GM21381 (cell line): ENCODE results near the gene INPP5J.
"Not testable (repeated sequence)": the region's sequence is repeated elsewhere in the genome, so short reads cannot be mapped to it uniquely, and the experiment has no call there.

ENCODE experiments used
- ATAC-seq: cut with Tn5 transposase; IDR thresholded peaks from one replicate; pipeline ENCODE4 v1.9.1; 2021; ENCODE audit warnings: mild to moderate bottlenecking, moderate library complexity; ENCODE audit not compliant: unreplicated experiment

INPP5J gene

GRCh38 chr22:31099841-31100761, 22.7 kb upstream of the INPP5J start:
- no peak for ATAC-seq

GRCh38 chr22:31100762-31101525, 21.8 kb upstream of the INPP5J start:
- no peak for ATAC-seq

DNA sequence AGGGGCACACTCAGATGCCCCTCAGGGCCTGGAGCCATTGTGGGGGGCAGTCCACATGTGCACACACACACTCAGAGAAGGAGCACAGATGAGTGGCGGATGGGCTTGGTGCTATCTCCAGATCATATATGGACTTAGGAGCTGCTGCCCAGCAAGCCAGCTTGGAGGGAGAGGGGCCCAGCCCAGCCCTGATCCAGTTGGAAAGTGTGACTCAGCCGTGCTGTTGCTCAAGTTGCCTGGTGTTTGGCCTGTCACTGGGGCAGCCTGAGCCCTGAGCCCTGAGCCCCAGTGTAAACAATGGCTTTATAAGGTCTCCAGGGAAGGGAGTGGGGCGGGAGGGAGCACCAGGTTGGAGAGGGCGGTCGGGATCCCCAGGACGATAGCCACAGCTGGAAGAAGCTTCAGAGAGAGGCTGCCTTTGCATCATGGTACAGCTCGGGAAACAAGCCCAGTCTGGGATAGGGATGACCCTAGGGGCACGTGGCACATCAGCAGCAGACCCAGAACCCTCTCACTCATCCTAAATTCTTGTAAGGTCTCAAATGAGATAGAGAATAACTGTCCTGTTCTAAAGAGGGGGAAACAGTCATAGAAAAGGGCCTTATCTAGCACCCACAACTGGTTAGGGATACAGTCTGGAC, 20.2 kb upstream of the INPP5J start:
- no peak for ATAC-seq

DNA sequence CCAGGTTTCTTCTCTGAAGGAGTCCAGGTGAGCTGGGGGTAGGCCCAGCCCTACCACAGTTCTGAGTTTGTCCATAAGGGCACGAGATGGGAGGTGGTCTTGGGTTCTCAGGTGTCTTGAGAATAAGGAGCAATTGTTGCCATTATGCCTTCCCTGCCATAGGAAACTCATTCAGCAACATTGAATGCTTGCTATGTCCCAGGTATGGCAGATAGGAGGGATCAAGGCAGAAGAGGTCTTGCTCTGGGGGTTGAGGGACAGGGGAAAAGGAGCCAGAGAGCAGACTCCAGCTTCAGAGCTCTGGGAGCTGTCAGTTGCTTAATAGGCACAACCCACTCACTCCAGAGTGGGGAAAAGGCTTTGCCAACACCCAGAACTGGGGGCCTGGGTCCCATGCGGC, 19.7 kb upstream of the INPP5J start:
- no peak for ATAC-seq

- no peak for ATAC-seq
These were observed 18.7 kb upstream of the INPP5J start for GRCh38 chr22:31103899-31104694.

DNA sequence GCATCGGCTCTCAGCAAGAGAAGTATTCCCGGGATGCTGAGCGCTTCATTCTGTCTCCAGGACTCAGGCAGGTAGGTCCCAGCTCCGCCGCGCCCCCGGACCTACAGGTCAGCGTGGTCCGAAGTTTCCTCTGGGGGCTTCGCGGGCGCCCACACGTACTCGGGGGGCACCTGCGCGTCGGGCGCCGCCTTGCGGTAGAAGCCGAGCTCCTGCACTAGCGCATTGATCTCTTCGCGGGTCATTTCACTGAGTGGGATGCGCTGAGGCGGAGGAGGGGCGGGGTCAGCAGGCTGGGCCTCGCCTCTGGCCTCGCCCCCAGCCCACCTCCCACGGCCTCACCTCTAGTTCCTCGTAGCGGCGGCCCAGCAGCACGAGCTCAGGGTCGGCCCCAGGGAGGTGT, 17.9 kb upstream of the INPP5J start:
- ATAC-seq = no peak

DNA sequence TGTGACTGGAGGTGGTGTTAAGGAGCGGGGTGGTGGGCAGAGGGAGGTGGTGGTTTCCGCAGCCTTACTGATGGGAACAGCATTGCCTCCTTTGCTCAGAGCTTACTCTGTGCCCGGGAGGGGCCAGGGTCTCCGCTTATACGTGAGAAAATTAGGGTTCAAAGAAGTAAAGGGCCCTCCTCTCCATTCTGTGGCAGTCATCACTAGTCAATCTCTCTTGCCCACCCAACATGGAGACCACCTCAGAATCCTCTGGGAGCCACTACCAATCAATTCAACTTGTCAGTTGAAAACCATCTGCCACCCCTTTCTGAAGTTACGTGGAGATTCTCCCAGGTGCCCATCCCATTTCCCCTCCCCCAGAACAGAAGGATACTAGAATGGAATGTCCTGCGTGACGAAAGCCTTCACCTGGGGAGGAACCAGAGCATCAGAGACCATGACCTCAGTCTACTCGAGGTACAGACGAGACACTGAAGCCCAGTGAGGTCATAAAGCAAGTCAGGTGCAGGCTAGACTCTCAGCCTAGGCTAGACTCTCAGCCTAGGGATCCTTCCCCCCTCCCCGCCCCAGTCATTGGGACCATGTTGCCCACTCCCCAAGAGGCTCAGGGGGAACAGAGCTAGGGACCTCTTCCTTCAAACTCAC, 17.4 kb upstream of the INPP5J start:
- no peak for ATAC-seq

DNA sequence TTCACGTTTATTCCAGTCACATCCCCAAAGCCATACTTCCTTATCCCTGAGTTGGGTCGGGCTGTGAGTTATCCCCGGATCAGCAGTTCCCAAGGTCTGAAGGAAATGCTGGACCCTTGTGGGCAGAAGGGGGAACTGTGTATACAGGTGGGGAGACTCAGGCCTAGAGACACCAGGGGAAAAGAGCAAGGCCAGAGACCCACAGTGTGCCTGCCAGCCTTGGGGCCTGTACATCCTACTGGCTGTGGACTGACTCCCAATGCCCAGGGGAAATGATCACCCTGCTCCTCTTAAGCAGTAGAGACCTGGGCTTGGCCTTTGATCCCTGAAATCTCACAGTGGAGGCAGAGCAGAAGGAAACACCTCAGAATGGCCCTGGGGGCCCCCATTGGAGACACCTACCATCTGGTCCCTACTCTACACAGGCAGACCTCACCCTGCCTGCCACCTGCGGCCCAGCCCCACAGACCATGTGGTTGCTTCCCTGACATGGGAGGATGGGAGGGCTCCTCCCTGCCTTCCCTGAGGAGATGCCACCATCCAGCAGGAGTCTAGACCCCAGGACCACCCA, 16.7 kb upstream of the INPP5J start:
- no peak for ATAC-seq

GRCh38 chr22:31106731-31107177, 16.0 kb upstream of the INPP5J start:
- ATAC-seq = no peak

DNA sequence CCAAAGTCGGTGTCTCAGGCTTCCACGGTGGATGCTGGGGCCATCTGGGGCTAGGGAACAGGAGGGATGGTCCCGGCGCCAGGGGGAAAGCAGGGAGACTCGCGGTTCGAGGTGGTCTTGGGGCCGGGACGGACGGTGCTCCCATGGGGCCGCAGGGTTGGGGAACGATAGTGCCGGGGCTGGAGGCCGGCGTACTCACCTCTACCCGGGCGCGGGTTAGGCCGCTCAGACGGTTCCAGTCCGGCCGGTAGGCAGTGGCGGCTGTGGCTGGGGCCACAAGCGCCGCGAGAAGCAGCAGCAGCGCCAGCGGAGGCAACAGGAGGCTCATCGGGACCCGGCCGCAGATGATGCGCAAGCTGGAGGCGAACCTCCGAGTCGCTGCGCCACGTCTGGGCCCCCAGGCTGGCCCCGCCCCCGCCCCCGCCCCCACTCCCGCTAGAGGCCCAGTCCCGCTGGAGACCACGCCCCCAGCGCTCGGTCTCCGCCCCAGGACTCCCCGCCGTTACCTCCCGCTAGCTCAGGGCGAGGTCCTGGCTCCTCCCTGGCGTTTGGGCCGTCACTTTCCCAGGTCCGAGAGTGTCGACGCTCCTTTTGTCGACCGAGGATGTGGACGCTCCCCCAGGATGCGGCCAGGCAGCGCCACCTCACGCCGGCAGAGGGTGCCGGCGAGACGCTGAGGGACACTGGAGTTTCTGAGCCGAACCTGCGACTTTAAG, 15.4 kb upstream of the INPP5J start, which contains the start of gene SELENOM:
TSS of gene SELENOM (minus strand) at position 391 of the 716 bp plus-strand sequence. CDS start at position 328, 63 bp downstream.
- peak; percentile 89 for ATAC-seq

- ATAC-seq = no peak
These were observed 14.9 kb upstream of the INPP5J start for GRCh38 chr22:31107894-31108218.

DNA sequence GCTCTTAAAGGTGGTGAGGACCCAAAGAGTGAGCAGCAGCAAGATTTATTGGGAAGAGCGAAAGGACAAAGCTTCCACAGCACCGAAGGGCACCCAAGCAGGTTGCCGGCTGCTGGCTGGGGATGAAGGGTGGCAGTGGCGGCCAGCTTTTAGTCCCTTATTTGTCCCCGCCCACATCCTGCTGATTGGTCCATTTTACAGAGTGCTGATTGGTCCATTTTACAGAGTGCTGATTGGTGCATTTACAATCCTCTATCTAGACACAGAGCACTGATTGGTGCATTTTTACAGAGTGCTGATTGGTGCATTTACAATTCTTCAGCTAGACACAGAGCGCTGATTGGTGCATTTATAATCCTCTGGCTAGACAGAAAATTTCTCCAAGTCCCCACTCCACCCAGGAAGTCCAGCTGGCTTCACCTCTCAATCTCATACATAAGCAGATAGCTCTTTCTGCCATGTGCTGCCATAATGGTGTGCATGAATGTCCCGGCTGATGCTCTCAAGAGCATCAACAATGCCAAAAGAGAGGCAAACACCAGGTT, 10.1 kb upstream of the INPP5J start:
- not testable (repeated sequence) for ATAC-seq

DNA sequence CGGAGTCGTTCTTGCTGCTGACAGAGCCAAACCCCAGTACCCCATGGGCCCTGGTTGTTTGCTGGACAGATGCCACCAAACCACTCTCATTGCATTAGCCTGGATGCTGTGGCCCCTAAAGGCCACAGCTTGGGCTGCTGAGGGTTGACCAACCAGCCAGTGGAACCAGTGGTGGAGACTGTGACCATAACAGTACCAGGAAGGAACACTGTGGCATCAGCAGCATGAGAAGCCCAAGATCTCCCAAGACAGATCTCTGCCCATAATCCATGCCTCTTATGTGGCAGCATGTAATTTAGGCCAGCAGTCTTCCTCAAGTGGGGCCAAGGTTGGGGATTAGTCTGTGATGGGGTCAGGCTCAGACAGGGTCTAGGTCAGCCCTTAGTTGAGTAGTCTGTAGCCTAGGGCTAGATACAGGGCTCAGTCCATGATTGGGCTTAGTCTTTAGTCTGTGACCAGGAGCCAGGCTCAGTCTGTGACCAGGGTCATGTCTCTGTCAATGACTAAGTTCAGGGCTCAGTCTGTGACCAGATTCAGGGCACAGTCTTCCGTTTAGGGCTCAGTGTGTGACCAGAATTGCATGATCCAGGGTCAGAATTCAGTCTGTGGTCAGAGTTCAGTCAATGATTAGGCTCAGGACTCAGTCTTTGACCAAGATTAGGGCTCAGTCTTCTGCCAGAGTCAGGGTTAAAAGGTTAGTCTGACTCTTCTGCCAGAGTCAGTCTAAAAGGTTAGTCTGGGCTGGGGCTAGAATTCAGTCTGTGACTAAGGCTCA, 4.5 kb upstream of the INPP5J start:
- no peak for ATAC-seq

DNA sequence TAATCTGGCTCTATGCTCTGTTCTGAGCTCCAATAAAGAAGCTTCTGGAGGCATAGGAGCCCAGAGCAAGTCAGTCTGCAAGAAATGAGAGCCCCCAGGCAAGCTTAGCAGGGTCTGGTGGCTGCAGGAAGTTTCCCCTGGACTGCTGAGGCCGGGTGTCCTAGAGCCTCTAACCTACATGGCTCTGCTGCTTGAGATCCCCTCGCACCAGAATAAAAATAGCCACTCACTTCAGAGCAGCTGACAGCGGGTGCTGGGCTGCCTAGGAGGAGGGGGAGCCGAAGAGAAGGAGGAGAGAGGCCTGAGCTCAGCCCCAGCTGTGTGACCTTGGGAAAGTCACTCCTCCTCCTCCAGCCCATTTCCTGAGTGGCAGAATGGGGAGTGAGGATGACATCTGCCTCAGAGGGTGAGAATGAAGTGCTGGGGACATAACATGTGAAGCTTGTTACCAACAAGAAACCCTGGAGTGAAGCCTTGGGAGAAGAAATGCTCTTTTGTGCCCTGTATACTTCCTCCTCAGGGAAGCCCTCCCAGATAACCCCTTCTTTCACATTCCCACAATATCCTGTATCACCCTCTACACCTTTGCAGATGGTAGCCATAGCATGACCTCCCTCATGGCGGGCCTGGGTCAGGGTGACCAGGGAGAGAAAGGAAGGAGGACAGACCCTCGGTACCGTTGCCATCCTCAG, 3.6 kb upstream of the INPP5J start:
- no peak for ATAC-seq

DNA sequence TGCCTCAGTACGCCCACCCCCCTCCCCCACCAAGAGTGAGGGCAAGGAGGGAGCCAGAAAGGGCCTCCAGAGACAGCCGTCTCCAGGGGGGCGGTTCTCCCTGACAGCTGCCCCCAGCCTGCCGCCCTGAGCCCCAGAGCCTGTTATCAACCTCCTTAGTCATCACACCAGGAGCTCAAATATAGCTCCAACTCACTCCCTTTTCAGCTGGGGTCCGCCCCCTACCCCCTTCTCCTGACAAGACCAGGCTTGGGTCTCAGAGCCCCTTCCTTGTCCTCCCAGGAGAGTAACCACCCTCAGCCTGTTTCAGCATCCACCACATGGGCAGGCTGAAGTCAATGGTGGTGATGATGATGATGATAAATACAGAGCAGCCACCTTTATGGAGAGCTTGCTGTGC, 2.5 kb upstream of the INPP5J start:
- ATAC-seq = no peak

DNA sequence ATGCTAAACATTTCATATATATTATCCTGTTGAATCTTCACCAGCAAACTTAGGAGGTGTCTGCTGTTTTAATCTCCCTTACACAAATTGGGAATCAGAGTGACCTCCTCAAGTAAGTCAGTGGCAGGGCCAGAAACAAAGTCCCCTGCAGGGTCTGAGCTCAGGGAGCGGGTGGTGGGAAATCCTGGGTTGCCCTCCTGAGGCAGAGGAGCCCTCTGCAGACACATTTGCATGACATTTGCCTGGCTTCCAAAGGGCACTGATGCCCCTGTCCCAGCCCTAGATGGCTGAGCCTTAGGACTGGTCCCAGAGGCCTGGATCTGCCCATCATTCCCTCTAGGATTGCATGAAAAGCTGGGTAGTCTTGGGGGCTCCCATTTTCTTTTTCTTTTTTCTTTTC, 2.1 kb upstream of the INPP5J start:
- ATAC-seq = no peak

DNA sequence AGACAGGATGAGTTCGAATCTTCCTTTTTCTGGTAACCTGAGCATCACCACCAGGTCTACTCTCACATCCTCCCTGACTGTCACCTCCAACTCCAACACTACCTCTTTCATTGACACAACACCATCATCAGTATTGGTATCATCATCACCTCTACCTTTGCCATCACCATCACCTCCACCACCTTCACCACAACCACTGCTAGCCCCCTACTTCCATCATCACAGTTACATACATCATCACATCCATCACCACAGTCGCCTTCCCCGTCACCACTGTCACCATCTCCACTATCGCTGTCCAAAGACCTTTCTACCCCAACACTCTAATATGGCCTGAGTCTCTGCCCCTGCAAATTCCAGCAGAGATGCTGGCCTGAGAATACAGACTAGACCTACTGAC, 1.4 kb upstream of the INPP5J start:
- ATAC-seq = no peak

DNA sequence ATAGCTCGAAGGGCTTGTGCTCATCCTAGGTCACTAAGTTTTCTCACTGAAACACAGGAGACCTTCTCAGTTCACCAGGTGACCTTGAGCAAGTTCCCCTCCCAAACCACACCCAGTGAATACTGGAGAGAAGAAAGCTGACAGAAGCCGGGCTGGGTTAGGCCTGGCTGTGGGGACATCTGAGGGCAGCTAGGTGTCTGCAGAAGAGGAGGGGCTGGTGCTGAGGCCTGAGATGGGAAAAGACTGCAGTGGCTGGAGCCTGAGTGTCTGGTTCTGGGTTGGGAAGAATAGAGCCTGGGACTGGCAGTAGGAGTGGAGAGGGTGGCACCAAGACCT, 602 bp upstream of the INPP5J start:
- ATAC-seq = no peak
